ENCODE results near the gene PKD2L2. TPM values are rescaled to one million over a fixed set of nuclear protein-coding genes. Genes with fewer than 3 reads are reported as not detected.
A peak's percentile ranks its signal among the peaks of the same experiment; 100 is the strongest.

Gene PKD2L2
- total and polyA plus RNA-seq, 9 of the 15 experiments (the other 6 are each of a cell fraction or from before 2014, with no cell fraction given): 0.08 to 0.25 (median 0.11) TPM; not detected in 5

- no peak for TF ChIP-seq ZNF655 (CRISPR knock-in tag; IDR thresholded peaks at IDR 0.05)
- no peak for TF ChIP-seq ZNF174 (CRISPR knock-in tag; IDR thresholded peaks at IDR 0.05)
- TF ChIP-seq ATF6 (CRISPR knock-in tag; IDR thresholded peaks at IDR 0.05): no peak
- TF ChIP-seq ZFX (CRISPR knock-in tag; IDR thresholded peaks at IDR 0.05): no peak
- no peak for TF ChIP-seq ZC3H4 (CRISPR knock-in tag; IDR thresholded peaks at IDR 0.05; ENCODE audit: borderline replicate concordance)
- no peak for TF ChIP-seq TSC22D4 (tag; IDR thresholded peaks at IDR 0.05)
- TF ChIP-seq TAF15 (IDR thresholded peaks at IDR 0.05; ENCODE audit: low read depth, low read length): no peak
Measured at GRCh38 chr5:137902408-137903133, 13.3 kb downstream of the PKD2L2 start (continued).

- no peaks in the 10 kb centered on the region for H3K9me3 ChIP-seq (replicated peaks; ENCODE audit: control insufficient read depth, insufficient read depth, low read depth, low read length)
- H3K9me1 ChIP-seq (ENCODE audit: control insufficient read depth, insufficient read depth, low read length): no peaks in the 10 kb centered on the region
- ChIA-PET POLR2A (no interaction called here), CTCF (ENCODE audit: low intra/inter-chr PET ratio) (no interaction called here)
- no peak overlapping the region for H3K4me3 ChIP-seq
- intact Hi-C loops (cut with micrococcal nuclease): no loop called here
- DNase-seq (ENCODE audit: extremely low read depth in 1 of 4, low spot score in 3 of 4) (no peak), ATAC-seq (no peak), FAIRE-seq (no peak)
- no peaks in the 10 kb centered on the region for H3K36me3 ChIP-seq (ENCODE audit: control insufficient read depth, insufficient read depth, low read length)
- H3K27ac ChIP-seq (ENCODE audit: extremely low read depth, low read depth, low read length): no peak overlapping the region
- H3K79me2 ChIP-seq (ENCODE audit: control insufficient read depth, insufficient read depth, low read length): no peaks in the 10 kb centered on the region
- BruUV-seq (replicated peaks): no TSS peak
- no peaks in the 10 kb centered on the region for H3K4me1 ChIP-seq (replicated peaks in 1 of 2; ENCODE audit: control insufficient read depth in 2 of 2, insufficient read depth in 2 of 2, low read length in 2 of 2)
- no peaks in the 10 kb centered on the region for H3K27me3 ChIP-seq (ENCODE audit: control insufficient read depth in 2 of 2, insufficient read depth in 2 of 2, low read length in 2 of 2)
- TF ChIP-seq ZNF324 (CRISPR knock-in tag; IDR thresholded peaks at IDR 0.05): peak; percentile 92
- no peak for TF ChIP-seq ZBTB9 (CRISPR knock-in tag; IDR thresholded peaks at IDR 0.05)
- no peak overlapping the region for H2AFZ ChIP-seq (ENCODE audit: low read depth, low read length)
- H3K4me2 ChIP-seq (ENCODE audit: insufficient read depth, low read length): no peak overlapping the region
- H4K20me1 ChIP-seq (replicated peaks; ENCODE audit: control insufficient read depth, insufficient read depth, low read length): no peaks in the 10 kb centered on the region
- no peak overlapping the region for H3K9ac ChIP-seq (ENCODE audit: insufficient read depth in 1 of 2, low read depth in 2 of 2, low read length in 2 of 2)
- in situ Hi-C loops (cut with MboI): no loop called here
- WGBS (ENCODE audit: insufficient coverage, low coverage, missing lambda C conversion rate): 13% methylated on average over 2 of the region's 2 CpGs
Measured at GRCh38 chr5:137914758-137915157, 25.5 kb downstream of the PKD2L2 start.
